ENCODE results near the gene ABLIM1.

DNA sequence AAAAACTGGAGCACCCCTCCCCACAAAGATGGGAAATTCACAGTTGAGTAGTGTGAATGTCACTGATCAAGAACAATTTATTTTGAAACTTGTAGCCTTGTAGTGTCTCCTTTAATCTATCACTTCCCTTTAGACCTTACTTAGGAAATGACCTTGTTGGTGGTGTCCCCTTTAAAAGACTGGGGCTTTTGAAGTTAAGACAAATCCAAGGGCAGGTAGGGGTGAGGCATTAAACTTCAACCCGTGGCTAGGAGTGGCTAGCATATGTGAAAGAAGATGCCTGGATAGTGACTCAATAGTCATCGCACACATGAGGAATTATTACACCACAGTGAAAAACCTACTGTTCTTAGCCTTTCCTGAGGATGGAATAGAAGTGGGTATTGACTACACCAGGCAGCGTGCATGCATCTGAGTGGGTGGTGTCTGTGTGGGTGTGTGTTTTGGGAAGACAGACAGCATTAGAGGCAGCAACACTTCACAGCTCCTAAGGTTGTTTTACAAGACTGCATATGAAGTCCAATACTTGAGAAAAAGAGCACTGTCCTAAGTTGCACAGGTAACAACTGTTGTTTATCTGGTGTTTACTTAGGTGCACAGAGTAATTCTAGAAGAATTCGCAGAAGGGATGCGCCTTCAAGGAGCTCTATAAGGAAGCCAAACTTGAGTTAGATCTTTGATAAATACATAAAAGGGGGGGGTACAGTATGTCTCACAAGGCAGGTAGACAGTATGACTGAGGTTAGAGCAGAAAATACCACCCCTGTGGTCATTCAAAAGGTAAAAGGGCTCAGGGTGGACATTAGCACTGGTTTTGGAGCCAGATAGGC is 32.9 kb downstream of the ABLIM1 start:
- TF ChIP-seq, protein P1, sequence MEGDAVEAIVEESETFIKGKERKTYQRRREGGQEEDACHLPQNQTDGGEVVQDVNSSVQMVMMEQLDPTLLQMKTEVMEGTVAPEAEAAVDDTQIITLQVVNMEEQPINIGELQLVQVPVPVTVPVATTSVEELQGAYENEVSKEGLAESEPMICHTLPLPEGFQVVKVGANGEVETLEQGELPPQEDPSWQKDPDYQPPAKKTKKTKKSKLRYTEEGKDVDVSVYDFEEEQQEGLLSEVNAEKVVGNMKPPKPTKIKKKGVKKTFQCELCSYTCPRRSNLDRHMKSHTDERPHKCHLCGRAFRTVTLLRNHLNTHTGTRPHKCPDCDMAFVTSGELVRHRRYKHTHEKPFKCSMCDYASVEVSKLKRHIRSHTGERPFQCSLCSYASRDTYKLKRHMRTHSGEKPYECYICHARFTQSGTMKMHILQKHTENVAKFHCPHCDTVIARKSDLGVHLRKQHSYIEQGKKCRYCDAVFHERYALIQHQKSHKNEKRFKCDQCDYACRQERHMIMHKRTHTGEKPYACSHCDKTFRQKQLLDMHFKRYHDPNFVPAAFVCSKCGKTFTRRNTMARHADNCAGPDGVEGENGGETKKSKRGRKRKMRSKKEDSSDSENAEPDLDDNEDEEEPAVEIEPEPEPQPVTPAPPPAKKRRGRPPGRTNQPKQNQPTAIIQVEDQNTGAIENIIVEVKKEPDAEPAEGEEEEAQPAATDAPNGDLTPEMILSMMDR (conservative IDR thresholded peaks at IDR 0.05): no peak
- no peak for TF ChIP-seq ZFX (IDR thresholded peaks at IDR 0.05)

All from C4-2B (cell line).